ENCODE measurements around the gene RBM12. TPM values are rescaled to one million over a fixed set of nuclear protein-coding genes. Genes with fewer than 3 reads are reported as not detected.

RBM12 gene
- total and polyA plus RNA-seq, 2 of the 8 experiments (the other 6 are each of a cell fraction or from before 2014, with no cell fraction given), result 187 to 214 TPM

GRCh38 chr20:35681960-35682359 is 17.3 kb upstream of the RBM12 start:
- FAIRE-seq, result no peak
- TF ChIP-seq MAX (IDR thresholded peaks at IDR 0.05), result no peak
- TF ChIP-seq POLR2A (IDR thresholded peaks at IDR 0.05; ENCODE audit: control extremely low read depth in 1 of 2, low read depth in 2 of 2, low read length in 2 of 2), result no peak
- TF ChIP-seq RFX5 (IDR thresholded peaks at IDR 0.05; ENCODE audit: borderline replicate concordance, low read depth, low read length), result no peak
- TF ChIP-seq SP2 (IDR thresholded peaks at IDR 0.05; ENCODE audit: low read length), result no peak
- TF ChIP-seq USF2 (IDR thresholded peaks at IDR 0.05; ENCODE audit: low read length), result no peak
- TF ChIP-seq RNF2 (IDR thresholded peaks at IDR 0.05; ENCODE audit: borderline replicate concordance, low read depth, low read length, missing control alignments, poor library complexity, severe bottlenecking), result no peak
- TF ChIP-seq TBP (IDR thresholded peaks at IDR 0.05; ENCODE audit: low read depth, low read length), result no peak
- TF ChIP-seq SAP30 (IDR thresholded peaks at IDR 0.05; ENCODE audit: insufficient read depth, insufficient replicate concordance, low read length), result no peak
- TF ChIP-seq CREB1 (IDR thresholded peaks at IDR 0.05), result no peak
- no peak for TF ChIP-seq YY1 (IDR thresholded peaks at IDR 0.05; ENCODE audit: low read depth, low read length)
- no peak for TF ChIP-seq TEAD4 (IDR thresholded peaks at IDR 0.05; ENCODE audit: low read depth, low read length)
- TF ChIP-seq CBX8 (IDR thresholded peaks at IDR 0.05; ENCODE audit: borderline replicate concordance, low read depth, low read length), result no peak
- no peak for TF ChIP-seq KDM4A (IDR thresholded peaks at IDR 0.05; ENCODE audit: low read depth, low read length, severe bottlenecking)
- no peak for TF ChIP-seq GTF2F1 (IDR thresholded peaks at IDR 0.05; ENCODE audit: borderline replicate concordance, low read depth, low read length)

More at GRCh38 chr20:35681960-35682359, 17.3 kb upstream of the RBM12 start:
- Histone ChIP-seq H3K4me2 (ENCODE audit: insufficient read depth in 1 of 2, low read depth in 2 of 2, low read length in 2 of 2) (no peak overlapping the region), H2BK5ac (ENCODE audit: low read depth, low read length) (no peak overlapping the region), H3K79me1 (ENCODE audit: low read depth, low read length) (no peaks in the 10 kb centered on the region), H2BK15ac (ENCODE audit: low read length) (no peak overlapping the region), H3K9me3 (ENCODE audit: insufficient read depth in 2 of 2, low read depth in 1 of 2, low read length in 1 of 2) (0 out of 4 replicates have a peak, but pooled peaks cover 0 to under 1% of the 10 kb centered on the region in 2 experiments), H2AK5ac (ENCODE audit: low read depth, low read length) (no peak overlapping the region), H3K36me3 (ENCODE audit: control insufficient read depth in 2 of 4, insufficient read depth in 4 of 4, low read length in 3 of 4) (no peaks in the 10 kb centered on the region), H2BK12ac (ENCODE audit: low read depth, low read length) (no peak overlapping the region), H2BK20ac (ENCODE audit: low read length) (no peak overlapping the region), H3K4me3 (ENCODE audit: extremely low read depth in 1 of 4, insufficient read depth in 2 of 4, low read depth in 3 of 4, low read length in 4 of 4) (no peak overlapping the region), H3K14ac (ENCODE audit: insufficient read length) (no peak overlapping the region), H3K79me2 (ENCODE audit: control insufficient read depth in 1 of 2, insufficient read depth in 2 of 2, low read length in 2 of 2) (no peaks in the 10 kb centered on the region), H4K8ac (ENCODE audit: extremely low read depth, insufficient read depth, low read length) (no peak overlapping the region), H3K18ac (ENCODE audit: extremely low read depth, low read length) (no peak overlapping the region), H3K23ac (ENCODE audit: insufficient read length) (no peak overlapping the region), H3K56ac (replicated peaks; ENCODE audit: insufficient read length, low read depth, low read length) (no peak overlapping the region), H3K27ac (ENCODE audit: low read depth, low read length) (no peak overlapping the region), H3K4ac (replicated peaks; ENCODE audit: insufficient read length, low read depth, low read length) (no peak overlapping the region), H3K4me1 (replicated peaks in 1 of 4; ENCODE audit: control insufficient read depth in 3 of 4, insufficient read depth in 4 of 4, low read length in 3 of 4) (no peaks in the 10 kb centered on the region), H3K9ac (replicated peaks in 1 of 4; ENCODE audit: extremely low read depth in 1 of 4, low read depth in 3 of 4, low read length in 3 of 4) (no peak overlapping the region), H4K91ac (replicated peaks; ENCODE audit: insufficient read length, low read length) (no peak overlapping the region), H4K20me1 (replicated peaks in 1 of 2; ENCODE audit: control insufficient read depth in 1 of 2, insufficient read depth in 2 of 2, low read length in 2 of 2) (no peaks in the 10 kb centered on the region), H3K27me3 (replicated peaks in 1 of 4; ENCODE audit: control insufficient read depth in 3 of 4, extremely low read depth in 1 of 4, insufficient read depth in 3 of 4, low read length in 3 of 4) (no peaks in the 10 kb centered on the region), H2BK120ac (replicated peaks; ENCODE audit: low read depth, low read length) (no peak overlapping the region), H4K5ac (ENCODE audit: insufficient read length, low read depth, low read length) (no peak overlapping the region), H2AFZ (ENCODE audit: low read length) (no peak overlapping the region), H3K23me2 (ENCODE audit: low read depth, low read length) (no peaks in the 10 kb centered on the region)
- ChIA-PET POLR2A (ENCODE audit: partially characterized antibody) (interaction anchor here (1.0 to 1.7 kb wide), 3 partner anchors 17 to 60 kb away, joined by 3 to 6 read pairs (median 3); partner anchors contain the start of genes NFS1, RBM39 and ROMO1), CTCF (ENCODE audit: partially characterized antibody) (no interaction called here)
- WGBS, 2 experiments (ENCODE audit: extremely low coverage in 1 of 2, insufficient coverage in 1 of 2, insufficient read length in 1 of 2, insufficient replicate concordance in 2 of 2, low coverage in 1 of 2, low lambda C conversion rate in 2 of 2, missing lambda C conversion rate in 1 of 2), result 100% methylated on average over 1 of the region's 1 CpG
- no peak for DNase-seq (ENCODE audit: low read depth in 1 of 2, low spot score in 2 of 2)
